Adipocyte (in vitro differentiated cells): ENCODE measurements around the gene WDR74.
"Not testable (repeated sequence)": the region's sequence is repeated elsewhere in the genome, so short reads cannot be mapped to it uniquely, and the experiment has no call there.

Source experiments
- DNase-seq: peaks from one replicate; pipeline ENCODE4 v3.0.0-alpha.2; 2015; ENCODE audit warnings: low read depth
- H3K27me3 ChIP-seq: replicated peaks from 2 replicates; pipeline ENCODE4 v1.7.0; 2013; ENCODE audit warnings: mild to moderate bottlenecking, low read length, moderate library complexity; ENCODE audit not compliant: control insufficient read depth, insufficient read depth
- H3K36me3 ChIP-seq: 2 replicates; pipeline ENCODE4 v1.7.0; 2013; ENCODE audit warnings: low read length, mild to moderate bottlenecking, moderate library complexity; ENCODE audit not compliant: control insufficient read depth, insufficient read depth, severe bottlenecking
- H3K4me1 ChIP-seq: 2 replicates; pipeline ENCODE4 v1.7.0; 2013; ENCODE audit warnings: mild to moderate bottlenecking, low read length, moderate library complexity; ENCODE audit not compliant: control insufficient read depth, insufficient read depth
- H3K4me3 ChIP-seq: 2 replicates; pipeline ENCODE4 v1.7.0; 2013; ENCODE audit warnings: mild to moderate bottlenecking, low read length, moderate library complexity
- H3K9ac ChIP-seq: 2 replicates; pipeline ENCODE4 v1.7.0; 2013; ENCODE audit warnings: mild to moderate bottlenecking, low read length, moderate library complexity
- H3K9me3 ChIP-seq: 2 replicates; pipeline ENCODE4 v1.7.0; 2013; ENCODE audit warnings: mild to moderate bottlenecking, low read length, moderate library complexity; ENCODE audit not compliant: control insufficient read depth

Gene WDR74

GRCh38 chr11:62831520-62832335 lies 7.7 kb downstream of the WDR74 start, which contains the start of gene STX5:
Gene STX5, minus strand, starts transcription at chr11:62832051. Its CDS starts 808 bp downstream, at chr11:62831243.
- Histone ChIP-seq H3K4me3 (peak within 1 kb of the TSS; percentile 97), H3K27me3 (no peaks in the 10 kb centered on the region), H3K9ac (peak within 1 kb of the TSS; percentile 98), H3K9me3 (no peaks in the 10 kb centered on the region), H3K36me3 (peaks cover 54% of the 10 kb centered on the region), H3K4me1 (peaks cover 22% of the 10 kb centered on the region)
- DNase-seq: peak; percentile 100

DNA sequence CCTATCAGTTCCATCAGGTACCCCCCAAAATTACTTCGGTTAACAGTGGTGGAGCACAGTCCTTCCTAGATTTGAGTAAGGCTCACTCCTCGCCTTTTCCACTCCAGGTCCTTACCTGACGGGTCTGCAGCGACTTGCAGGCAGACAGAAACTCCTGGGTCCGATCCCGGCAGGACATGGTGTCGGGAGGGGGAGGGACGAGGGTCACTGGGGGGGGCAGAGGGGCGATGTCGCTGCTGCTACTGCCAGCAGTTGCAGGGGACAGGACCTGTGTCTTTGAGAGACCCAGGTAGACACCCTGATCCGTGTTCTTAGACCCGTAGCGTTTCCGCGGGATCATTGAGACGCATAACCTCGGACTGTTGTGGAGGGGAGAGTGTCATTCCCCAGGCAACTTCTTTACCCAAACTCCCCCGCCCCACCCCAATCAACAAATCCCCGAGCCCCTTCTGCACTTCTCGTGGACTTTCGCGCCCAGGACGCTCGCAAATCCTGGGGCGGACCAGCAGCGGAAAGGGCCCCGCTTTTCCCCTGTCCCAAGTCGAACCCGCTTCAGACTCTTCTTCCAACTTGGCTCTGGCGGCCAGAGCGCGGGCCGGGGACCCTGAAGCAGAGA lies 8.4 kb downstream of the WDR74 start:
- H3K9ac ChIP-seq: peak overlapping the region; percentile 98
- no peaks in the 10 kb centered on the region for H3K9me3 ChIP-seq
- peak overlapping the region; percentile 97 for H3K4me3 ChIP-seq
- H3K4me1 ChIP-seq: peaks cover 22% of the 10 kb centered on the region
- DNase-seq: no peak
- no peaks in the 10 kb centered on the region for H3K27me3 ChIP-seq
- peaks cover 52% of the 10 kb centered on the region for H3K36me3 ChIP-seq

DNA sequence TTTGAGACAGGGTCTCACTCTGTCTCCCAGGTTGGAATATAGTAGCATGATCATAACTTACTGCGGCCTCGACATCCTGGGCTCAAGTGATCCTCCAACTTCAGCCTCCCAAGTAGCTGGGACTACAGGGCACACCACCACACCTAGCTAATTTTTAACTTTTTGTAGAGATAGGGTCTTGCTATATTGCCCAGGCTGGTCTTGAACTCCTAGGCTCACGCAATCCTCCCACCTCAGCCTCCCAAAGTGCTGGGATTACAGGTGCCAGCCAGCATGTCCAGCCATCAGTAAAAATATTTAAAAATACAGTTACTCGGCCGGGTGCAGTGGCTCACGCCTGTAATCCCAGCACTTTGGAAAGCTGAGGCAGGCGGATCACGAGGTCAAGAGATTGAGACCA lies 11.3 kb downstream of the WDR74 start:
- Histone ChIP-seq H3K36me3 (peaks cover 53% of the 10 kb centered on the region), H3K4me1 (peaks cover 15% of the 10 kb centered on the region)
- H3K9me3 ChIP-seq, H3K9ac ChIP-seq, H3K4me3 ChIP-seq, H3K27me3 ChIP-seq, DNase-seq: not testable (repeated sequence)

- Histone ChIP-seq H3K9ac (no peak overlapping the region), H3K4me1 (no peaks in the 10 kb centered on the region), H3K4me3 (no peak overlapping the region), H3K27me3 (no peaks in the 10 kb centered on the region), H3K36me3 (peaks cover 87% of the 10 kb centered on the region), H3K9me3 (no peaks in the 10 kb centered on the region)
- DNase-seq: no peak
These were observed 15.7 kb downstream of the WDR74 start for GRCh38 chr11:62823677-62824076.

DNA sequence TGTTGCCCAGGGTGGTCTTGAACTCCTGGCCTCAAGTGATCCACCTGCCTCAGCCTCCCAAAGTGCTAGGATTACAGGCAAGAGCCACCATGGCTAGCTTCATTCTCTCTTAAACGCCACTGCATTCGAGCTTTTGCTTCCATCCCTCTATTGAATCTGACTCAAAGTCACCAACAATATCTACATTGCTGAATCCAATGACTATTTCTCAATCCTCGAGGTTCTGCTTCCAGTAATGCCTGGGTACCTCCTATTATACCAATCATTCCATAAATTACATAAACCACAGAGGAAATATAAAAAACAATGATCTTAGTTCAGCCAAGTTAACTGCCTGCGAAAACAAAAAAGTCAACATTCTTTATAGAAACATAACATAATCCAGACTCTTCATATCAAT lies 22.3 kb downstream of the WDR74 start:
- Histone ChIP-seq H3K9ac (no peak overlapping the region), H3K36me3 (peaks cover 72% of the 10 kb centered on the region)

GRCh38 chr11:62816557-62816956 lies 22.8 kb downstream of the WDR74 start:
- Histone ChIP-seq H3K4me3 (no peak overlapping the region), H3K4me1 (peaks cover 5% of the 10 kb centered on the region), H3K27me3 (no peaks in the 10 kb centered on the region), H3K9me3 (no peaks in the 10 kb centered on the region), H3K9ac (no peak overlapping the region), H3K36me3 (peaks cover 66% of the 10 kb centered on the region)
- DNase-seq: no peak

More for the DNA sequence above, 22.3 kb downstream of the WDR74 start:
- Histone ChIP-seq H3K9me3 (no peaks in the 10 kb centered on the region), H3K27me3 (no peaks in the 10 kb centered on the region), H3K4me3 (no peak overlapping the region), H3K4me1 (peaks cover 5% of the 10 kb centered on the region)
- no peak for DNase-seq

DNA sequence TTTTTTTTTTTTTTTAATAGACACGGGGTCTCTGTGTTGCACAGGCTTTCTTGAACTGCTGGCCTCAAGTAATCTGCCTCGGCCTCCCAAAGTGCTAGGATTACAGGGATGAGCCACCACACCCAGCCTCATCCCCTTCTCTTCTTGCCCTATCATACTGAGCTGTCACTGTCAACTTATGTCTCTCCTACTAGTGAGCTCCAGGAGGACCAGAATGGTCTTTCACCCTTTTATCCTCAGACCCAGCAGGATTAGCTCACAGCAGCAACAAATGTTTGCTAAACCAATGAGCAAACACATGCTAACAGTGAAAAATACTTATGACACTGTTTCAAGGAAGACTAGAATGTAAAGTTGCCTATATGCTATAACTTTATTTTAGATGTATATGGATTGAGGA lies 27.7 kb downstream of the WDR74 start:
- DNase-seq: no peak
- H3K27me3 ChIP-seq: no peaks in the 10 kb centered on the region
- no peaks in the 10 kb centered on the region for H3K9me3 ChIP-seq
- no peak overlapping the region for H3K9ac ChIP-seq
- H3K4me3 ChIP-seq: no peak overlapping the region
- H3K36me3 ChIP-seq: peaks cover 24% of the 10 kb centered on the region
- peaks cover 4% of the 10 kb centered on the region for H3K4me1 ChIP-seq

DNA sequence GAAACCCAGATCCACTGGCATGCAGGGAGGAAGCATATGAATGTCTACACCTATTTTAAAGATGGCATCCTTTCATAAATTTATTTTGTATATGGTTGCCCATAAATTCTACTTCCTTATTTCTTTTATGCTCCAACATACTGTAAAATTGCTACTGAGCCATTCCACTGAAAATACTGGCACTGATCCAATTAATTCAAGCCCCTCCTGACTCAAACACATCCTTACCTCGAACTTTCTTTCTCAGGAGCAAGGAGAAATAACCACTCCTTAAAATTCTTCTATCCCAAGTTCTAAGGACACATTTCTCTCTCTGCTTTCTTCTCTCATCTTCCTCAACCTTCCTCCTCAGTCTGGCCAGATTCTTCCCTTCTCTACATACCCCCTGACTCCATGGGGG lies 28.6 kb downstream of the WDR74 start:
- no peak for DNase-seq
- no peak overlapping the region for H3K4me3 ChIP-seq
- H3K9me3 ChIP-seq: no peaks in the 10 kb centered on the region
- H3K4me1 ChIP-seq: peaks cover 13% of the 10 kb centered on the region
- no peaks in the 10 kb centered on the region for H3K27me3 ChIP-seq
- H3K36me3 ChIP-seq: peaks cover 15% of the 10 kb centered on the region
- no peak overlapping the region for H3K9ac ChIP-seq

DNA sequence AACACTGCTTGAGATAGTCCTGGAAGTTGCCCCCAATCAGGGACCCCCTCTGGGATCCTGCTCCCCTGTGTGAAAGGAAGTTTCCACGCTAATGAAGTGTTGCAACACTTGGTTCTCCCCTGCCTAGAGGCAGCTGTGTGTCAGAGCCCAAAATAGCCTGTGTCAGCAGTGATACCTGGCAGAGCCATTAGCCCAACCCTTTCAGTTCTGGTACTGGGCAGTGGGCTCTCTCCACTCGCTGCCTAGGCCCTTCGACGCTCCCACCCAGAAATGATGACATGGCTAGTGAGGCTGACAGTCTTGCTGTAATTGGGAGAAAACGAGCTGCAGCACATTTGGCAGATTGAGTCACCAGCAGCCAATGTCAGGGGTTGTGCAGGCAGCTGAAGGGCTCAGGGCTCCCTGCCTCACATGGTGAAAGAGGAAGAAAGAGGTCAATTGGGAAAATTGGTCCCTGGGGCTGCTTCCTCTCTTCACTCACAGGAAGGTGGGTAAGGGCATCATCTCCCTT lies 32.7 kb downstream of the WDR74 start:
- peaks cover 25% of the 10 kb centered on the region for H3K4me1 ChIP-seq
- H3K27me3 ChIP-seq: no peaks in the 10 kb centered on the region
- H3K9ac ChIP-seq: peak overlapping the region; percentile 13
- peak; percentile 63 for DNase-seq
- H3K9me3 ChIP-seq: no peaks in the 10 kb centered on the region
- H3K36me3 ChIP-seq: peaks cover 17% of the 10 kb centered on the region
- H3K4me3 ChIP-seq: no peak overlapping the region

- Histone ChIP-seq H3K9ac (peak overlapping the region; percentile 97), H3K36me3 (peaks cover 24% of the 10 kb centered on the region), H3K4me3 (peak overlapping the region; percentile 97), H3K27me3 (no peaks in the 10 kb centered on the region), H3K9me3 (no peaks in the 10 kb centered on the region), H3K4me1 (peaks cover 25% of the 10 kb centered on the region)
- DNase-seq: no peak
These were observed 33.4 kb downstream of the WDR74 start for GRCh38 chr11:62805961-62806441.

DNA sequence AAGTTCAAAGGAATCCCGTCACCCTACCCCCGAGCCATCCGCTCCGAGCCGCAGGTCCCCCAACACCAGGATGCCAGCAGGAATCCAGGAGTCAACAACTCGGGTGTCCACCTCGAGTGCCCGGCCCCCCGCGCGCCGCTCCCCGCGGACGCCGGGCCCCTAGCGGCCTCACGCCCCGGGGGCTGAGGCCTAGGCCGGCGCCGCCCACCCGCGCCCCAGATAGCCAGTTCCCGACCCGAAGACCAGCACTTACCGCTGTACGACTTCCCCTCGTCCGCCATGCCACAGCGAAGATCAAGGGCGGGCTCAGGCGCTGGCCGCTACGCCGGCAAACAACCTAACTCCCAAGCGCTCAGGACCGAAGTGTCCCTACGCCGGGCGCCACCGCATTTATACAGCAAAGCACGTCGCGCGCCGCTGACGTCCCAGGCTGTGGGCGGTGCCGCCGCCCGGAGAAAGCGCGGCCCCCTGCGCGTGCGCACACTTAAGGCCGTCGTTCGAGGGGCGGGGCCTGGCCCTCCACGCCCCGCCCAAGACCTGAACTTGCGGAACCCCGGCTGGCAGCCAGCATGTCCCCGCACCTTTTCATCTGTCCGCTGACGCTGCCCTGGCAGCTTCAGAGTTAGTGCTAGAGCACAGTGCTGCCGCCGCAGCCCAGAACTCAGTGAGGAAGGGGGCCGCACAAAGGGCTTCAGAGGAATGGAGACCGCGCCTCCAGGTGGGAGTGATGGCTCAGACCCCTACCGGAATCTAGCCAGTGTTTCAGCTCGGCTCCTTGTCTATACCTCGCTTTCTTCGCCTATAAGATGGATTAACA lies 34.1 kb downstream of the WDR74 start, which contains the start of gene NXF1:
Gene NXF1, minus strand, starts transcription at position 365 of the 817 bp plus-strand sequence. Its CDS starts 84 bp downstream, at position 281.
- peak; percentile 97 for DNase-seq
- Histone ChIP-seq H3K27me3 (no peaks in the 10 kb centered on the region), H3K9ac (peak within 1 kb of the TSS; percentile 97), H3K36me3 (peaks cover 31% of the 10 kb centered on the region), H3K9me3 (no peaks in the 10 kb centered on the region), H3K4me3 (peak within 1 kb of the TSS; percentile 97), H3K4me1 (peaks cover 25% of the 10 kb centered on the region)
